ENCODE results near the gene GPX6.
"Not testable (repeated sequence)": the region's sequence is repeated elsewhere in the genome, so short reads cannot be mapped to it uniquely, and the experiment has no call there.

The GPX6 gene, protein sequence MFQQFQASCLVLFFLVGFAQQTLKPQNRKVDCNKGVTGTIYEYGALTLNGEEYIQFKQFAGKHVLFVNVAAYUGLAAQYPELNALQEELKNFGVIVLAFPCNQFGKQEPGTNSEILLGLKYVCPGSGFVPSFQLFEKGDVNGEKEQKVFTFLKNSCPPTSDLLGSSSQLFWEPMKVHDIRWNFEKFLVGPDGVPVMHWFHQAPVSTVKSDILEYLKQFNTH

DNA sequence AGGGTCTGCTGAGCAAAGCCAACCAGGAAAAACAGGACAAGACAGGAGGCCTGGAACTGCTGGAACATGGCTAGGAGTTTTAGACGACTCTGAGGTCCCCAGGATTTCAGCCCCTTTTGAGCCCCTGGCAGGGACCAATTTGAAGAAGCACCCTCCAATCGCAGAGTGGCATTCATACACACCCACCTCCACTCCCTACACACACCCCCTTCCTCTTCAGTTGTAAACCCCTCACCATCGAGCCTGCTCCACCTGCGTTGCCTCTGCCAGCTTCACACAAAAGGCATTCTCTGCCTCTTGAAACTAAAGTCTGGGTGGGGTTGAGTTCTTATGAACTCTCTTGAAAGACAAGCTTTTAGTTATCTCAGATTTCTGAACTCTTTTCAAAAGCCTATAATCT lies at the start of gene GPX6:
Gene GPX6, minus strand, starts transcription at position 118 of the 400 bp plus-strand sequence. Its CDS starts 50 bp downstream, at position 68.
- no peak for ATAC-seq

DNA sequence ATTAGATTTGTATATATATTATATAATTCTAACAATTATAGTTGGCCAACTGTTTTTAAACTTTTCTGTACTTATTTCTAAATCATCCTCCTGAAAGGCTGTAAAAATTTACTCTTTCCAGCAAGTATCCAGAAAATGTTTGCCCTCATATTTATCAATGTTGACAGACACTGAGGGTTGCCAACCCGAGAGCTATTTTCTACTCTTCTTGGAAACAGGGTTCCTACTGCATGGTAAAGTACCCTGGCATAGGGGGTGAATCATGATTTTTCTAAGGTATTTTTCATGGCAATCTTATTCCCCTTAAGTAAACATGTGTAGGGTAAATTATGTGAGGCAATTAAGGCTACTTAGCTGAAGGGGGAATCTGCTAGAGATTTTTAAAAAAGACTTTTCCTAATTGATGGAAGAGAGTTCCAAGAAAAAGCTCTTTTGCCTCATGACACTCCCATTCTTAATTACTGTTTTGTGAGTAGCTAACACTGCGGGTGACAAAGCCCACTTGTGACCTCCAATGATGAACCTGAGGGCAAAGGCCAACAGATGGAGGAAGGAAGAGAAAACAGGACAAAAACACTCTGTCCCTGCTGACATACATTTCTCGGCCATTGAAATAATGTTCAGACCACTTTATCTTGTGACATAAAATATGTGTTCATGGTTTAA lies 48.0 kb upstream of the GPX6 start:
- ATAC-seq (no peak), DNase-seq (no peak)

More for the DNA sequence above, at the start of gene GPX6:
- no peak for DNase-seq

GRCh38 chr6:28558629-28559028 lies 43.0 kb upstream of the GPX6 start:
- ATAC-seq: no peak
- DNase-seq: no peak

DNA sequence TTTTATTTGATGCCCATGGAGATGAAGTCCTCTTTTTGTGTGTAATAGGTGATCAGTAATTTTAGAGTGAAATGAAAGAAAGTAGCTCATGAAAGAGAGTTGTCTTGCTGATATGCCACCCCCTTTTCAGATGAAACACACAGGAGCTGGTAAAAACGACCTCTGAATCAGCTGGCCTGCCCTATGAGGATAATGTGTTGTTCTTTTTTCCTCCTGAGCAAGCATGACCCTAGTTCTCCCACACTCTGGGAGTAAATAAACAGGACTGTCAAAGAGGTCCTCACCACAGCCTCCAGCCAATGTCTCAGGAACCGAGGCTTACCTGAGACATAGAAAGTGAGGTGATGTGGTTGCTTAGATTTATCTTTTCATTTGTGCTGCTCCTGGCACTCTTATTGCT lies 39.5 kb upstream of the GPX6 start:
- ATAC-seq (no peak), DNase-seq (no peak)

- DNase-seq (no peak), ATAC-seq (no peak)
These were observed 38.6 kb upstream of the GPX6 start for GRCh38 chr6:28553986-28554881.

DNA sequence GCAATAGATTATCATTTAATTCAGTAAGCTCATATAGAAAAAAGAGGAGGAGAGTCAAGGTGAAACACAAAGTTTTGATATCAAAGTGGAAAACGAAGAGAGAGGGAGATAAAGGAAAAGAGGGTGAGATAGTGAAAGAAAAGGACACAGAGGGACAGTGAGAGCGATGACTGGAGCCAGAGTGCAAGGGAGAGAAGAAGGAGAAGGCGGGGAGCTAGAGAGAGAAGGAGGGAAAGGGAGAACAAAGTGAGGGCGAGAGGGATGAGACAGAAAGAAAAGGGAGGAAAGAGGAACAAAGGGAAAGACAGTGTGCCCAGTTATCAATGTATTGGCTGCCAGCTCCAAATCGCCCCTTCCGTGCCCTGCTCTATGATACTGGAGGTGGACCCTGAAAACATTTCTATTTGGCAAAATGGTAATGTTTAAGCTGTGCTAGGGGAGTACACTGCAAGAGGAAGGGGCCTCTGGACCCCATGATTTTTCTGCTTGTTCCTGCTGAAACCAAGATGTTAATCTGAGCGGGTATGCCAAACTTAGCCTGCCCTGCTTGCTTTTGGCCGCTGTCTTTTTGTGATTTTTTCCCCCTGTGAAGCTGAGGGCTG lies 37.9 kb upstream of the GPX6 start:
- no peak for ATAC-seq
- no peak for DNase-seq

GRCh38 chr6:28551891-28552666 lies 36.5 kb upstream of the GPX6 start:
- no peak for DNase-seq
- no peak for ATAC-seq

GRCh38 chr6:28547003-28547402 lies 31.4 kb upstream of the GPX6 start:
- not testable (repeated sequence) for ATAC-seq, DNase-seq

GRCh38 chr6:28545955-28546354 lies 30.4 kb upstream of the GPX6 start:
- ATAC-seq (no peak), DNase-seq (no peak)

- DNase-seq: peak; percentile 35
- ATAC-seq: peak; percentile 38
These were observed 28.3 kb upstream of the GPX6 start for GRCh38 chr6:28543651-28544610.

- ATAC-seq: peak; percentile 88
- DNase-seq: peak; percentile 54
These were observed 27.1 kb upstream of the GPX6 start for GRCh38 chr6:28542440-28543296.

GRCh38 chr6:28541996-28542395 lies 26.4 kb upstream of the GPX6 start:
- no peak for DNase-seq

GRCh38 chr6:28537509-28538140 lies 22.0 kb upstream of the GPX6 start:
- ATAC-seq (peak; percentile 89), DNase-seq (peak; percentile 38)

More at GRCh38 chr6:28541996-28542395, 26.4 kb upstream of the GPX6 start:
- ATAC-seq: no peak

GRCh38 chr6:28537065-28537464 lies 21.5 kb upstream of the GPX6 start:
- ATAC-seq (peak; percentile 36), DNase-seq (no peak)

DNA sequence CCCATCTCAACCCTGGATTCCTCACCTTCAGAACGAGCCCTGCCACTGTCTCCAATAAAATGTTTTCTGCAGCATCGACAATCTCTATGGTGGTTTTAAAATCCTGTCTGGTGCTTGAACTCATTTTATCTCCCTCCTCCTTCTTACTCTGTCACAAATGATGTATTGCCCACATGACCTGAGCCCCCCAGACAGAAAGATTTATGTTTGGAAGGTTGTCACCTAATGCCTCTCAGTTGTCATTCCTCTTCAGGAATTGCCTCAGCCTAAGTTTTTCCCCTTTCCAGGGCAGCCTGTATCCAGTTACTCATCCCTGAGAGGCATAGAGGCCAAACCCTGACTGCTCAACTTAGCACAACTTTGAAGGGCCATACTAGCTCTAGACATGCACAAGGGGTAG lies 19.3 kb upstream of the GPX6 start:
- DNase-seq (no peak), ATAC-seq (no peak)

GRCh38 chr6:28534306-28534705 lies 18.7 kb upstream of the GPX6 start:
- ATAC-seq (no peak), DNase-seq (no peak)

DNA sequence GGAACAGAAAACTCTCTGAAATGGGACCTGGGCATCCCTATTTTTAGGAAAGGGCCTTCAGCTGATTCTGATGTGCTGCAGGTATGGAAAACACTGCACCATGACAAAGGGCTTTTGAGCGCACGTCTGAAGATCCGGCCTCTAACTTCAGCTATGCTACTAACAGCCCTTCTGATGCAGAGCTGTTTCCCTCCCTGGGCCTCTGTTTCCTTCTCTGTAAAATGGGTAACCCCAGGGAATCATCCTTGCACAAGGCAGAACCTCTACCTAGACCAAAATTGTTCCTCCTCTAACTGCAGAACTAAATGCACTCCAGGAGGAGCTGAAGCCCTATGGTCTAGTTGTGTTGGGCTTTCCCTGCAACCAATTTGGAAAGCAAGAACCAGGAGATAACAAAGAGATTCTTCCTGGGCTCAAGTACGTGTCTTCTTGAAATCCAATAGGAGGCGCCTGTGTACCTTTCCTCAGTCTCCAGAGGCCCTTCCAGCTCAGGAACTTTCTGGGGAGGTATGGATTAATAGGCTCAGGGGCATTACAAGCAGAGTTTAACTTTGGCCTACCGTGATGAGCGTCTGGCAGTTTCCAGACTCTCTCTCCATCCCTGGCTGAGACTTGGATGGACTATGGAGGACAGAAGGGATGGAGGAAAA lies 16.0 kb upstream of the GPX6 start:
- no peak for ATAC-seq
- DNase-seq: no peak

GRCh38 chr6:28530777-28531176 lies 15.2 kb upstream of the GPX6 start:
- DNase-seq (no peak), ATAC-seq (no peak)
